ENCODE data around the gene MAPK14.
A peak's percentile ranks its signal among the peaks of the same experiment; 100 is the strongest.
"Not testable (repeated sequence)": the region's sequence is repeated elsewhere in the genome, so short reads cannot be mapped to it uniquely, and the experiment has no call there.

The MAPK14 gene

DNA sequence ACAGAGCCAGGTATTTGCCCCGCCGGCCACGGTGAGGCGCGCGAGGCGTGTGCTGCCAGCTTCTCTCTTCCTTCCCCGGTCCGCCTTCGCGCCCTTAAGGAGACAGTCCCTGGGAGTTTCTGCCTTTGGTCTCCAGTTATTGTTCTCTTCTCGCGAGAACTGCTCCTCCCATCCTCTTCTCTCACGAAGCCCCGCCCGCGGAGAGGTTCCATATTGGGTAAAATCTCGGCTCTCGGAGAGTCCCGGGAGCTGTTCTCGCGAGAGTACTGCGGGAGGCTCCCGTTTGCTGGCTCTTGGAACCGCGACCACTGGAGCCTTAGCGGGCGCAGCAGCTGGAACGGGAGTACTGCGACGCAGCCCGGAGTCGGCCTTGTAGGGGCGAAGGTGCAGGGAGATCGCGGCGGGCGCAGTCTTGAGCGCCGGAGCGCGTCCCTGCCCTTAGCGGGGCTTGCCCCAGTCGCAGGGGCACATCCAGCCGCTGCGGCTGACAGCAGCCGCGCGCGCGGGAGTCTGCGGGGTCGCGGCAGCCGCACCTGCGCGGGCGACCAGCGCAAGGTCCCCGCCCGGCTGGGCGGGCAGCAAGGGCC is at the start of gene MAPK14:
Gene MAPK14, plus strand, starts transcription at position 308 of the 587 bp plus-strand sequence. CDS start 350 bp downstream, outside the sequence.
- peaks cover 0 to 49% (median 11%) of the 10 kb centered on the region in 4 donors for H3K4me1 ChIP-seq
- peak within 1 kb of the TSS; percentile 93 to 94 for H3K4me3 ChIP-seq
- peak within 1 kb of the TSS; percentile 85 to 87 for H3K27ac ChIP-seq
- H3K27me3 ChIP-seq, result peaks cover 0 to 10% of the 10 kb centered on the region in 2 donors
- intact Hi-C loops (cut with DNase I; ENCODE audit: low total_unique reads), result loop anchor here (1.0 to 5.0 kb wide), 2 partner anchors 68 to 170 kb away; partner anchors contain the start of gene BRPF3
- H3K36me3 ChIP-seq, result no peaks in the 10 kb centered on the region
- H3K9me3 ChIP-seq, result no peaks in the 10 kb centered on the region
- DNase-seq, result peak; percentile 100
- TF ChIP-seq, protein P1, sequence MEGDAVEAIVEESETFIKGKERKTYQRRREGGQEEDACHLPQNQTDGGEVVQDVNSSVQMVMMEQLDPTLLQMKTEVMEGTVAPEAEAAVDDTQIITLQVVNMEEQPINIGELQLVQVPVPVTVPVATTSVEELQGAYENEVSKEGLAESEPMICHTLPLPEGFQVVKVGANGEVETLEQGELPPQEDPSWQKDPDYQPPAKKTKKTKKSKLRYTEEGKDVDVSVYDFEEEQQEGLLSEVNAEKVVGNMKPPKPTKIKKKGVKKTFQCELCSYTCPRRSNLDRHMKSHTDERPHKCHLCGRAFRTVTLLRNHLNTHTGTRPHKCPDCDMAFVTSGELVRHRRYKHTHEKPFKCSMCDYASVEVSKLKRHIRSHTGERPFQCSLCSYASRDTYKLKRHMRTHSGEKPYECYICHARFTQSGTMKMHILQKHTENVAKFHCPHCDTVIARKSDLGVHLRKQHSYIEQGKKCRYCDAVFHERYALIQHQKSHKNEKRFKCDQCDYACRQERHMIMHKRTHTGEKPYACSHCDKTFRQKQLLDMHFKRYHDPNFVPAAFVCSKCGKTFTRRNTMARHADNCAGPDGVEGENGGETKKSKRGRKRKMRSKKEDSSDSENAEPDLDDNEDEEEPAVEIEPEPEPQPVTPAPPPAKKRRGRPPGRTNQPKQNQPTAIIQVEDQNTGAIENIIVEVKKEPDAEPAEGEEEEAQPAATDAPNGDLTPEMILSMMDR (IDR thresholded peaks at IDR 0.05), result peak; percentile 90 to 98

DNA sequence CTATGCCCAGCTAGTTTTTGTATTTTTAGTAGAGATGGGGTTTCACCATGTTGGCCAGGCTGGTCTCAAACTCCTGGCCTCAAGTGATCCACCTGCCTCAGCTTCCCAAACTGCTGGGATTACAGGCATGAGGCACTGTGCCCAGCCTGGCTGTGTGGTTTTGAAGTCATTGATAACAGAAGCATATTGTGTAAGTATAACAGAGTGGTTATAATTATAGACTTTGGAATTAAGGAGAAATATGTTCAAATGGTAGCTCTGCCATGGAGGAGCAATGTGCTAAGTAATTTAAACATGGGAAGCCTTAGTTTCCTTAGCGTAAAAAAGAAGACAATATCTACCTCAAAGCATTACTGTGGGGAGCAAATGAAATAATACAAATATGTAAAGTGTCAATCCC is 47.5 kb upstream of the MAPK14 start:
- H3K4me3 ChIP-seq; H3K36me3 ChIP-seq; intact Hi-C loops (cut with DNase I; ENCODE audit: low total_unique reads); H3K4me1 ChIP-seq; H3K9me3 ChIP-seq; DNase-seq; H3K27me3 ChIP-seq; H3K27ac ChIP-seq: not testable (repeated sequence)

DNA sequence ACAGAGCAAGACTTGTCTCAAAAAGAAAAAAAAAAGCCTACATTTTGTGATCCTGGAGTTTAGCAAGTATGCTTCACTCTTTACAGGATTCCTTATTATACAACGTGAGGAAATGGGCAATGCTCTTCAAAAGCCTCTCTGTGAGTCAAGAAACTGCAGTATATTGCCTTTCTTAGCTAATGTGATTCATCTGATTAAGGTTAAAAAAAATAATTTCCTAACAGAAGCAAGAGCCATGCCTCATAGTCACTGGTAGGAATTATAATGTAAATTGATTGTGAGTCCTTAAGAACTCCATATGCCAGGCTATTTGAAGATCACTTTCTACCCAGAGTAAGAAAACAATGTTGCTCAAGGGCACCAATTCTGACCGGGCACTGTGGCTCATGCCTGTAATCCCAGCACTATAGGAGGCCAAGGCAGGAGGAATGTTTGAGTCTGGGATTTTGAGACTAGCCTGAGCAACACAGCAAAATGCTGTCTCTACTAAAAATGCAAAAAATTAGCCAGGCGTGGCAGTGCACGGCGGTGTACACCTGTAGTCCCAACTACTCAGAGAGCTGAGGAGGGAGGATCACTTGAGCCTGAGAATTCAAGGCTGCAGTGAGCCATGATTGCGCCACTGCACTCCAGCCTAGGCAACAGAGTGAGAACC is 46.5 kb upstream of the MAPK14 start:
- TF ChIP-seq, protein P1 (IDR thresholded peaks at IDR 0.05), result no peak
- DNase-seq, result no peak

DNA sequence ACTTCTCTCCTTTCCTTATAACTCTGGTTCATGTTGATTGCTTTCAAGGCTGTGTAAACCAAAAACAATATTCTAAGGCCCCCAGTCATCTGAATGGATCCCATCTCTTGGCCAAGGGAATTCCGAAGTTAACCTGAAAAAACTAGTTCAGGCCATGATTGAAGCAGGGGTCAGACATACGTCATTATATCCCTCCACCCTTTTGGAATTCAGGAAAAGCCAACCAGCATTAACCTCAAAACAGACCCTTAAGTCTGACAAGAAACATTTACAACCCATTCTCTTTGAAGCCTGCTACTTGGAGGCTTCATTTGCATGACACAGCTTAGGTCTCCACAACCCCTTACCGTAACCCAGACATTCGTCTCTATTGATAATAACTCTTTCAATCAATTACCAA is 42.9 kb upstream of the MAPK14 start:
- Histone ChIP-seq H3K4me3 (no peak overlapping the region), H3K9me3 (no peaks in the 10 kb centered on the region), H3K4me1 (no peaks in the 10 kb centered on the region), H3K27ac (no peak overlapping the region), H3K27me3 (no peaks in the 10 kb centered on the region), H3K36me3 (no peaks in the 10 kb centered on the region)
- TF ChIP-seq, protein P1 (IDR thresholded peaks at IDR 0.05), result no peak
- DNase-seq, result no peak
- intact Hi-C loops (cut with DNase I; ENCODE audit: low total_unique reads), result no loop called here

More for the DNA sequence above, 46.5 kb upstream of the MAPK14 start:
- H3K4me1 ChIP-seq, result no peaks in the 10 kb centered on the region
- no peaks in the 10 kb centered on the region for H3K9me3 ChIP-seq
- H3K36me3 ChIP-seq, result no peaks in the 10 kb centered on the region
- H3K4me3 ChIP-seq, result no peak overlapping the region
- H3K27ac ChIP-seq, result no peak overlapping the region
- no peaks in the 10 kb centered on the region for H3K27me3 ChIP-seq
- intact Hi-C loops (cut with DNase I; ENCODE audit: low total_unique reads), result no loop called here

DNA sequence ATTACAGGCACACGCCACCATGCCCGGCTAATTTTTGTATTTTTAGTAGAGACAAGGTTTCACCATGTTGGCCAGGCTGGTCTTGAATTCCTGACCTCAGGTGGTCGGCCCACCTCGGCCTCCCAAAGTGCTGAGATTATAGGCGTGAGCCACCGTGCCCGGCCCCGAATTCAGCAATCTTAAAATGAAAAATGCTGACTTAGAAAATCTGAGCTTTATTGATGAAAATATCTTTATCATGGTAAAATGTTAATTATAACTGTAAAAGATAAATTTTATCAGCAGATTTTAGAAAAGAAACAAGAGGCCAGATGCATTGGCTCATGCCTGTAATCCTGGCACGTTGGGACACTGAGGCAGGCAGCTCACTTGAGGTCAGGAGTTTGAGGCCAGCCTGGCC is 39.6 kb upstream of the MAPK14 start:
- not testable (repeated sequence) for H3K27me3 ChIP-seq

DNA sequence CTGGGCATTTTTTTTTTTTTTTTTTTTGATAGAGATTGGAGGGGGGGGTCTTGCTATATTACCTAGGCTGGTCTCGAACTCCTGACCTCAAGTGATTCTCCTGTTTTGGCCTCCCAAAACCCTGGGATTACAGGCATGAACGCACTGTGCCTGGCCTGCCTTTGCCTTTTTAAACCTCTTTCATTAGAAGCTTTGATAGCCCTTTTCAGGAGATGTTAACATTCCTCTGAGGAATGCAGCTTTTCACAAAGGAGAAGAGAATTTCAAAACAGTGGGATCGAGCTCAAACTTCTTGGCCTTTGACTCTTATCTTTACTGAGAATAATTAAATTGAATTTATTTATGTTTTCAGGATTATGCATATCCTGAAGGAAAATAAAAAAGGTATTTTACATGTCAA is 34.5 kb upstream of the MAPK14 start:
- Histone ChIP-seq H3K36me3 (no peaks in the 10 kb centered on the region), H3K27ac (no peak overlapping the region), H3K27me3 (no peaks in the 10 kb centered on the region), H3K4me3 (no peak overlapping the region), H3K9me3 (no peaks in the 10 kb centered on the region), H3K4me1 (no peaks in the 10 kb centered on the region)
- intact Hi-C loops (cut with DNase I; ENCODE audit: low total_unique reads), result no loop called here
- DNase-seq, result no peak
- TF ChIP-seq, protein P1 (IDR thresholded peaks at IDR 0.05), result no peak

More for the DNA sequence above, 39.6 kb upstream of the MAPK14 start:
- H3K27ac ChIP-seq; H3K9me3 ChIP-seq; H3K4me3 ChIP-seq; H3K4me1 ChIP-seq; DNase-seq; intact Hi-C loops (cut with DNase I; ENCODE audit: low total_unique reads); H3K36me3 ChIP-seq: not testable (repeated sequence)
